HL-60 (cell line): Measurements from ENCODE around the gene ZMYND8.

ENCODE experiments used
- POLR2AphosphoS5 ChIP-seq: IDR thresholded peaks from 2 replicates; pipeline ENCODE4 v1.6.1; 2012; ENCODE audit warnings: low read depth
- SPI1 ChIP-seq: IDR thresholded peaks from 2 replicates; pipeline ENCODE4 v1.6.1; 2012; ENCODE audit warnings: low read depth, mild to moderate bottlenecking, borderline replicate concordance
- TF ChIP-seq, protein P1 (sequence below): IDR thresholded peaks from one replicate; pipeline ENCODE4 v1.5.1; 2011; ENCODE audit warnings: low read length, control low read depth, inconsistent platforms; ENCODE audit not compliant: insufficient read depth
- TF ChIP-seq, protein P2 (sequence below): IDR thresholded peaks from 2 replicates; pipeline ENCODE4 v1.6.1; 2012; ENCODE audit warnings: low read depth; ENCODE audit not compliant: insufficient replicate concordance

DNA sequence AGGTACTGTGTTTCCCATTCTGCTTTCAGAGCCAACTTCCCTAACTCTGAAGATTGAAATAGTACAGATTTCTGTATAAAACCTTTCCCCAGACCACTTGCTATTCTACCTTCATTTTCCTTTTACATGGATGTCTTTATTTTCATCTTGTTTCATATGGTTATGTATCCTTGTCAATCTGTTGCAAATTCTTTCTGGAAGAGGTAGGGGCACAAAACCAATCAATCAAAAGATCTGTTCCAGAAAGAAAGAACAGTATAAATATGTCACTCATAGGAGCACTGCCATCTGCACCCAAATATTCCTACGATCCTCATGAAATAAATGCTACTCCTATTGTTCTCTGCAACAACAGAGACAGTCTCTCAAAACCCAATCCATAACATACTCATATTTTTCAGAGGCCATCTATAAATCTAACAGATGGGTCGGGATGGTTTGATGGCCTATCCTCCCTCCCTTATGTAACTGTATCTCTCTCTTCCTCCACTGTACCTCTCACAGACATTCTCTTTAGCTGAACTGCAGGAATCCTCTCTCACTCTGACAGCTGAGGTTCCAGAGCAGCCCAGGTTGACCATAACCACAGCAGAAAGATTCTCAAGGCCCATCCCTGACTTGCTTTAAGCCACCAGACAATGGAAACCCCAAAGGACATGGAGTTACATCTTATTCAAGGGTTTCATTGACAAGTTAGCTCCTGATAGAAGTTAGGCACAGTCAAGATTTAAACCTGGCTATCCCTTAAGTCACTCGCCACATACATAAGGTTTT lies 112.8 kb downstream of the ZMYND8 start:
- TF ChIP-seq, protein P1, sequence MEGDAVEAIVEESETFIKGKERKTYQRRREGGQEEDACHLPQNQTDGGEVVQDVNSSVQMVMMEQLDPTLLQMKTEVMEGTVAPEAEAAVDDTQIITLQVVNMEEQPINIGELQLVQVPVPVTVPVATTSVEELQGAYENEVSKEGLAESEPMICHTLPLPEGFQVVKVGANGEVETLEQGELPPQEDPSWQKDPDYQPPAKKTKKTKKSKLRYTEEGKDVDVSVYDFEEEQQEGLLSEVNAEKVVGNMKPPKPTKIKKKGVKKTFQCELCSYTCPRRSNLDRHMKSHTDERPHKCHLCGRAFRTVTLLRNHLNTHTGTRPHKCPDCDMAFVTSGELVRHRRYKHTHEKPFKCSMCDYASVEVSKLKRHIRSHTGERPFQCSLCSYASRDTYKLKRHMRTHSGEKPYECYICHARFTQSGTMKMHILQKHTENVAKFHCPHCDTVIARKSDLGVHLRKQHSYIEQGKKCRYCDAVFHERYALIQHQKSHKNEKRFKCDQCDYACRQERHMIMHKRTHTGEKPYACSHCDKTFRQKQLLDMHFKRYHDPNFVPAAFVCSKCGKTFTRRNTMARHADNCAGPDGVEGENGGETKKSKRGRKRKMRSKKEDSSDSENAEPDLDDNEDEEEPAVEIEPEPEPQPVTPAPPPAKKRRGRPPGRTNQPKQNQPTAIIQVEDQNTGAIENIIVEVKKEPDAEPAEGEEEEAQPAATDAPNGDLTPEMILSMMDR, result no peak
- TF ChIP-seq POLR2AphosphoS5 (no peak), SPI1 (no peak)
- TF ChIP-seq, protein P2, sequence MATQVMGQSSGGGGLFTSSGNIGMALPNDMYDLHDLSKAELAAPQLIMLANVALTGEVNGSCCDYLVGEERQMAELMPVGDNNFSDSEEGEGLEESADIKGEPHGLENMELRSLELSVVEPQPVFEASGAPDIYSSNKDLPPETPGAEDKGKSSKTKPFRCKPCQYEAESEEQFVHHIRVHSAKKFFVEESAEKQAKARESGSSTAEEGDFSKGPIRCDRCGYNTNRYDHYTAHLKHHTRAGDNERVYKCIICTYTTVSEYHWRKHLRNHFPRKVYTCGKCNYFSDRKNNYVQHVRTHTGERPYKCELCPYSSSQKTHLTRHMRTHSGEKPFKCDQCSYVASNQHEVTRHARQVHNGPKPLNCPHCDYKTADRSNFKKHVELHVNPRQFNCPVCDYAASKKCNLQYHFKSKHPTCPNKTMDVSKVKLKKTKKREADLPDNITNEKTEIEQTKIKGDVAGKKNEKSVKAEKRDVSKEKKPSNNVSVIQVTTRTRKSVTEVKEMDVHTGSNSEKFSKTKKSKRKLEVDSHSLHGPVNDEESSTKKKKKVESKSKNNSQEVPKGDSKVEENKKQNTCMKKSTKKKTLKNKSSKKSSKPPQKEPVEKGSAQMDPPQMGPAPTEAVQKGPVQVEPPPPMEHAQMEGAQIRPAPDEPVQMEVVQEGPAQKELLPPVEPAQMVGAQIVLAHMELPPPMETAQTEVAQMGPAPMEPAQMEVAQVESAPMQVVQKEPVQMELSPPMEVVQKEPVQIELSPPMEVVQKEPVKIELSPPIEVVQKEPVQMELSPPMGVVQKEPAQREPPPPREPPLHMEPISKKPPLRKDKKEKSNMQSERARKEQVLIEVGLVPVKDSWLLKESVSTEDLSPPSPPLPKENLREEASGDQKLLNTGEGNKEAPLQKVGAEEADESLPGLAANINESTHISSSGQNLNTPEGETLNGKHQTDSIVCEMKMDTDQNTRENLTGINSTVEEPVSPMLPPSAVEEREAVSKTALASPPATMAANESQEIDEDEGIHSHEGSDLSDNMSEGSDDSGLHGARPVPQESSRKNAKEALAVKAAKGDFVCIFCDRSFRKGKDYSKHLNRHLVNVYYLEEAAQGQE, result no peak
